ENCODE measurements around the gene BCL3.
A peak's percentile ranks its signal among the peaks of the same experiment; 100 is the strongest.
"Not testable (repeated sequence)": the region's sequence is repeated elsewhere in the genome, so short reads cannot be mapped to it uniquely, and the experiment has no call there.

BCL3 gene

DNA sequence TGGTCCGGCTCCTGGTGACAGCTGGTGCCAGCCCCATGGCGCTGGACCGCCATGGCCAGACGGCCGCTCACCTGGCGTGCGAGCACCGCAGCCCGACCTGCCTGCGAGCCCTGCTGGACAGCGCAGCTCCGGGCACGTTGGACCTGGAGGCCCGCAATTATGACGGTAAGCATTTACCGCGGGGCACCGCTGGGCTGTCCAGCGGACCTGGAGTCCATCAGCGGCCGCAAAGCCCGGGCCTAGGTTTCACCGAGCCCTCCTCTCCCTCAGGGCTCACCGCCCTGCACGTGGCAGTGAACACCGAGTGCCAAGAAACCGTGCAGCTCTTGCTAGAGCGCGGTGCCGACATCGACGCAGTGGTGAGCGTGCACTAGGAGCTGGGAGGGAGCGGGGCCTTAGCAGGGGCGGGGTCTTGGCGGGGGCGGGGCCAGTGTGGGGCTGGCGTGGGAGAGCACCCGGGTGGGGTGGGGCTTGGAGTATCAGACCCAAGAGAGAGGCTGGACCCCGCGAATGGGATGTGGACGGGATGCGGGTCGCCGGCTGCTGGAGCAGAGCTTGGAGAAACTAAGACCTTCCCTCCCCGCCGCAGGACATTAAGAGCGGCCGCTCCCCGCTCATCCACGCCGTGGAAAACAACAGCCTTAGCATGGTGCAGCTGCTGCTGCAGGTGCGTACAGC lies 8.7 kb downstream of the BCL3 start:
- no peak for DNase-seq (ENCODE audit: low read depth in 3 of 3, low spot score in 1 of 3)

- DNase-seq (ENCODE audit: low read depth in 3 of 3, low spot score in 1 of 3): no peak
These were observed 9.4 kb downstream of the BCL3 start for GRCh38 chr19:44757735-44758505.

GRCh38 chr19:44758596-44758995 lies 10.1 kb downstream of the BCL3 start:
- DNase-seq (ENCODE audit: low read depth in 3 of 3, low spot score in 1 of 3): no peak

GRCh38 chr19:44759083-44759804 lies 10.7 kb downstream of the BCL3 start:
- DNase-seq (ENCODE audit: low read depth in 3 of 3, low spot score in 1 of 3): no peak

GRCh38 chr19:44762038-44762437 lies 13.5 kb downstream of the BCL3 start:
- DNase-seq (ENCODE audit: low read depth in 3 of 3, low spot score in 1 of 3): no peak

DNA sequence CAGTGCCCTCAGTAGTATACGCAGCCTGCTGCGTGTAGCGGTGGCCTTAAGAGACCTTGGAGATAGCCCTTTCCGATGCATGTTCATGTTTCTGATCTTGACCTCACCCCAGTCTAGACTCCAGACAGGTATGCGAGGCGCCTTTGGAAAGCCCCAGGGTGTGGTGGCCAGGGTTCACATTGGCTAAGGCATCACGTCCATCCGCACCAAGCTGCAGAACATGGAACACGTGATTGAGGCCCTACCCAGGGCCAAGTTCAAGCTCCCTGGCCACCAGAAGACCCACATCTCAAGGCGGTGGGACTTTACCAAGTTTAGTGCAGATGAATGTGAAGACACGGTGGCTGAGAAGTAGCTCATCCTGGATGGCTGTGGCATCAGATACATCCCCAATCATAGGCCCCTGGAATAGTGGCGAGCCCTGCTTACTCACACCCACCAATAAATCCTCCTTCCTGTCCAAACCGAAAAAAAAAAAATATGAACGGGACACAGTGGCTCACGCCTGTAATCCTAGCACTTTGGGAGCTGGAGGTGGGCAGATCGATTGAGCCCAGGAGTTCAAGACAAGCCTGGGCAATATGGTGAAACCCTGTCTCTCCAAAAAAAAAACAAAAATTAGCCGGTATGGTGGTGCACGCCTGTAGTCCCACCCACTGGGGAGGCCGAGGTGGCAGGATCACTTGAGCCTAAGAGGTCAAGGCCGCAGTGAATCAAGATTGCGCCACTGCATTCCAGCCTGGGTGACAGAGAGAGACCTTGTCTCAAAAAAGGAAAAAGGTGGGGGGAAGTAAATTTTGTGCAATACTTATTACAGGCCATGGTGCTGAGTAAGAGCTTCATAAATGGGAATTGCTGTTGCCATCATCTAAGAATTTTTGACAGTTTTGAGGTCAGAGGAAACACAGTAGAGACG lies 16.8 kb downstream of the BCL3 start:
- DNase-seq (ENCODE audit: low read depth in 3 of 3, low spot score in 1 of 3): no peak

DNA sequence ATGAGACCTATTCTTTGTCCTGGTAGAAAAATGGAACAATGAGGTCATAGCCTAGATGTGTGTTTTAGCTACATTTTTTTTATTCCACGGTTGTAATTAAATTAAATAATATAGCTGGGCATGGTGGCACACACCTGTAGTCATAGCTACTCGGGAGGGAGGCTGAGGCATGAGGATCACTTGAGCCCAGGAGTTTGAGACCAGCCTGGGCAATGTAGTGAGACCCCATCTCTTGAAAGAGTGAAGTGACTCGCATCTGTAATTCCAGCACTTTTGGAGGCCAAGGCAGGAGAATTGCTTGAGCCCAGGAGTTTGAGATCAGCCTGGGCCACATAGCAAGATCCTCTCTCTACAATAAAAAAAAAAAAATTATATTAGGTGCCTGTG lies 17.4 kb downstream of the BCL3 start:
- no peak for DNase-seq (ENCODE audit: low read depth in 3 of 3, low spot score in 1 of 3)

DNA sequence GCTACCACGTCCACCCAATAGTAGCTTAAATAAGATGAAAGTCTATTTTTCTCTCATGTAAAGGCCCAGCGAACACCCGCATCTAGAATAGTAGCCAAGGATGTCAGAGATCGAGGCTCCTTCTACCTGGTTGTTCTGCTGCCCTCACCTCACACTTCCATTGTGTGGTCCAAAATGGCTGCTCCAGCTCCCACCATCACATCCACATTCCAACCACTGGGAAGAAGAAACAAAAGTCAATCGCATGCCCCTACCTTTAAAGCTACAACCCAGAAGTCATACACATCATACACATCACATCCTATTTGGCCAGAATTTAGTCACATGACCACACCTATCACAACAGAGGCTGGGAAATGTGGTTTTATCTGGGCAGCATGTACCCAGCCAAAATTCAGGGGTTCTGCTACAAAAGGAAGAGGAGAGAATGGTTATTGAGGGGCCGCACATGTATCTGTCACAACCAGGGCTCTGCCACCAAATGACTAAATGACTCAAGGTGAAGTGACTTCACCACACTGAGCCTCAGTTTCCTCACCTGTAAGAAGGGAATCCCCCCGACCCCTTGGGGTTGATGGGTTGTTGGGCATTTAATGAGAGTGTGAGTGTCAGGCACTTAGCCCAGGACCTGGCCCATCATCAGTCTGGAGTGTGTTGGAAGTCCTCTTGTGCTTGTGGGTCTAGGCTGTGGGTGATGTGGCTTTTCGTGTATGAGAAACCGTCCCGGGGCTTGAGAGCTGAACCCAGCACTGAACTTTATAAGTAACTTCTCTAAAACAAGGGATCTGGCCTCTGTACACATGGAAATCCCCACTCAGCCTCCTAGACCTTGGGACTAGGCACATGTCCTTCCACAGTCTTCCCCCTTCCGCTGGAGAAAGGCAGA lies 19.0 kb downstream of the BCL3 start:
- no peak for DNase-seq (ENCODE audit: low read depth in 3 of 3, low spot score in 1 of 3)

DNA sequence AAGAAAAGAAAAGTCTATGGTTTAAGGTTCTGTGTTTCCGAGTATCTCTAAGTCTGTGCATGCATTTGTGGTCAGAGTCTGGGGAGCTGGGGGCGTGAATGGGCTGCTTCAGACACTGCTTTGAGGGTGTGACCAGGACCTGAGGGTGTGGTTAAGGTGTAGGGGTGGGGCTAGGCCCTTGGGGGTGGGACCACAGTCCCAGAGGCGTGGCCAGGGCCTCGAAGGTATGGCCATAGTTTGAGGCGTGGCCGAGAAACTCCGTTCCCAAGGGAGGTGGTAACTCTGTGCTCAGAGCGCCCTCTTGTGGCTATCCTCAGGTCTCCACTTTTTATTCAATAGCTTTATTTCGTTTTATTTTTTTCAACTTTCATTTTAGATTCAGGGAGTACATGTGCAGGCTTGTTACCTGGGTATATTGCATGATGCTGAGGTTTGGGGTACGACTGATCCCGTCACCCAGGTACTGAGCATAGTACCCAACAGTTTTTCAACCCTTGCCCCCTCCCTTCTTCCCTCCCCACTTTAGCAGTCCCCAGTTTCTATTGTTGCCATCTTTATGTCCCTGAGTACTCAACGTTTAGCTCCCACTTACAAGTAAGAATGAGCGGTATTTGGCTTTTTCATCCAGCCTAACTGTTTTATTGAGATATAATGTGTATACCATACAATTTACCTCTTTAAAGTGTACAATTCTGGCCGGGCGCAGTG lies 22.2 kb downstream of the BCL3 start:
- peak; percentile 95 to 98 (median 95) for DNase-seq (ENCODE audit: low read depth in 3 of 3, low spot score in 1 of 3)

DNA sequence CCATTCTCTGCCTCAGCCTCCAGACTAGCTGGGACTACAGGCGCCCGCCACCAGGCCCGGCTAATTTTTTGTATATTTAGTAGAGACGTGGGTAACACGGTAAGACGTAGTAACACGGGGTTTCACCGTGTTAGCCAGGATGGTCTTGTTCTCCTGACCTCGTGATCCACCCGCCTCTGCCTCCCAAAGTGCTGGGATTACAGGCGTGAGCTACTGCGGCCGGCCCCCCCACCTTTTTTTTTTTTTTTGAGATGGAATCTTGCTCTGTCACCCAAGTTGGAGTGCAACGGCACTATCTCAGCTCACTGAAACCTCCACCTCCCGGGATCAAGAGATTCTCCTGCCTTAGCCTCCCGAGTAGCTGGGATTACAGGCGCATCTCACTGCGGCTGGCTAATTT lies 23.6 kb downstream of the BCL3 start:
- not testable (repeated sequence) for DNase-seq (ENCODE audit: low read depth in 3 of 3, low spot score in 1 of 3)

- DNase-seq (ENCODE audit: low read depth in 3 of 3, low spot score in 1 of 3): no peak
These were observed 24.5 kb downstream of the BCL3 start for GRCh38 chr19:44772959-44773358.

- no peak for DNase-seq (ENCODE audit: low read depth in 3 of 3, low spot score in 1 of 3)
These were observed 27.2 kb downstream of the BCL3 start for GRCh38 chr19:44775676-44776240.

DNA sequence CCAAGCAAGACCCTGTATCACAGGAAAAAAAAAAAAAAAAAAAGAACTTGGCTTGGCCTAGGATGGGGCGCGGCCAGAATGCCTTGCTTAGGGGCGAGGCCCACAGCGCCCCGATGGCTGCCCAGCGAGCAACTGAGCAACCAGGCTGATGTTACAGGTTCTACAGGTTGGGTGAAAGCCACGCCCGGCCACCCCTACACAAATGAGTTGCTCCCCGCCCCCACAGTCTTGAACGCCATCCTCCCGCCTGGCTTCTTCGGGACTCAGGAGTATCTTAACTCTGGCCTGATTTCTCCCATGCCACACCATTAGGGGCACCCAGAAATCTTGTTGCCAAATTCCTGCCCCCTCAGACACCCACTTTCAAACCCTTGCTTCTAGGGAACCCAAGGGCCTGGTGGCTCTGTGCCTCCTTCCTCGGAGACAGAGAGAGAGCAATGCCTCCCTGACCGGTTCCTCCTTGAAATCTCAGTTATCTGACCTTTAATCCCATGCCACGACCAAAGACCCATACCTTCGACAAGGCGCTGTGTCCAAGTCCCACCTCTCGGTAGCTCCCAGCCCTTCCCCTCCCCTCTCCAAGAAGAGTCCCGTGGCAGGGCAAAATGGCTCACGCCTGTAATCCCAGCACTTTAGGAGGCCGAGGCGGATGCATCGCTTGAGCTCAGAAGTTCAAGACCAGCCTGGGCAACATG lies 28.0 kb downstream of the BCL3 start:
- no peak for DNase-seq (ENCODE audit: low read depth in 3 of 3, low spot score in 1 of 3)

DNA sequence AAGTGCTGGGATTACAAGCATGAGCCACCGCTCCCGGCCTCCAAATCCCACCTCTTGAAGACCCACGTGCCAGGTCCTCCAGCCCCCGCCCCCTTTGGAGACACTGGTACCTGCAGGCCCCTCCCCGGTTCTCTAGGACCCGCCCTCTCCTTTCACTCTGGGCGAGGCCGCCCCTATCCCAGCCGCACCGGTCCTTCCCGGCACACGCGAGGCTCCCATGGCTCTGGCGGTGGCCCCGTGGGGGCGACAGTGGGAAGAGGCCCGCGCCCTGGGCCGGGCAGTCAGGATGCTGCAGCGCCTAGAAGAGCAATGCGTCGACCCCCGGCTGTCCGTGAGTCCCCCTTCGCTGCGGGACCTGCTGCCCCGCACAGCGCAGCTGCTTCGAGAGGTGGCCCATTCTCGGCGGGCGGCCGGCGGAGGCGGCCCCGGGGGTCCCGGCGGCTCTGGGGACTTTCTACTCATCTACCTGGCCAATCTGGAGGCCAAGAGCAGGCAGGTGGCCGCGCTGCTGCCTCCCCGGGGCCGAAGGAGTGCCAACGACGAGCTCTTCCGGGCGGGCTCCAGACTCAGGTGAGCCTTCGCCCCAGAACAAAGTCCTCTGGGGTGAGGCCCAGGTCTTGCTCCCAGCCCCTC lies 29.3 kb downstream of the BCL3 start, which contains the start of gene CBLC:
Gene CBLC (plus strand): TSS at position 176 of the 633 bp plus-strand sequence. CDS start 42 bp downstream, at position 218.
- no peak for DNase-seq (ENCODE audit: low read depth in 3 of 3, low spot score in 1 of 3)

DNA sequence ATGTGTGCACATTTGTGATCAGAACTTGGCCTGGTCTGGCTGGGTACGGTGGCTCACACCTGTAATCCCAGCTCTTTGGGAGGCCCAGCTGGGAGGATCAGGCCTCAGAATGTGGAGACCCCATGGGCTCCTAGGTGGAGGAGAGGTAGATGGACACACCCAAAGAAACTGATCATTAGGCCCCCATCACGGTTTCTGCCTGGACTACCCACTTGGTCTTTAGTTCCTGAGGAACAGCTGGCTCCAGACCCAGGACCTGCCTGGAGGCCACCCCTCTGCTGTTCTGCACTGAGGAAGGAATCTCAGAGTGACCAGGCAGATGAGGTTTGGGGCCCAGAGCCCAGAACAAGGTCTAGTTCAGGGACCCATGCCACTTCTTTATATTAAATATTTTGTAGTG lies 30.6 kb downstream of the BCL3 start:
- no peak for DNase-seq (ENCODE audit: low read depth in 3 of 3, low spot score in 1 of 3)

- DNase-seq (ENCODE audit: low read depth in 3 of 3, low spot score in 1 of 3): not testable (repeated sequence)
These were observed 33.2 kb downstream of the BCL3 start for GRCh38 chr19:44781694-44782093.

GRCh38 chr19:44782729-44783128 lies 34.2 kb downstream of the BCL3 start:
- no peak for DNase-seq (ENCODE audit: low read depth in 3 of 3, low spot score in 1 of 3)

DNA sequence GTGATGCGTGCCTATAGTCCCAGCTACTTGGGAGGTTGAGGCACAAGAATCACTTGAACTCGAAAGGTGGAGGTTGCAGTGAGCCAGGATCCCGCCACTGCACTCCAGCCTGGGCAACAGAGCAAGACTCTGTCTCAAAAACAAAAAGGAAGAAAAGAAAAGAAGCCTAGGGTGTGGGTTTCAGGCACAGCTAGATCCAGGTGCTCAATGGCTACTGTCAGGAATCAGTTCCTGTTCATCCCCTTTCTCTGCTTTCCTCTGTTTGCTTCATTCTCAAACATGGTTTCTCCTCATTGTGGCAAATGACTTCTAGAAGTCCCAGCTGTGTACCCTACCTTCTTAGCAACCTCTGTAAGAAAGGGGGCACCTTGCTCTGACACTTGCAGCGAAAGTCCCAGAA lies 35.0 kb downstream of the BCL3 start:
- no peak for DNase-seq (ENCODE audit: low read depth in 3 of 3, low spot score in 1 of 3)

Measured in stimulated activated CD4-positive, alpha-beta T cell treated with anti-CD3 and anti-CD28 coated beads, TNF-alpha, amount 100 ng/mL, for 1 hour (primary cell).